Activated T-helper 17 cell treated with anti-CD3 and anti-CD28 coated beads, Interleukin-2, amount 50 U/mL, for 72 hours (primary cell): ENCODE results near the gene C3AR1. TPM values are rescaled to one million over a fixed set of nuclear protein-coding genes. Genes with fewer than 3 reads are reported as not detected.
A peak's percentile ranks its signal among the peaks of the same experiment; 100 is the strongest.
"Not testable (repeated sequence)": the region's sequence is repeated elsewhere in the genome, so short reads cannot be mapped to it uniquely, and the experiment has no call there.

Source experiments
- ATAC-seq: fragments of 150-1000 bp; cut with Tn5 transposase; replicated peaks from 2 replicates; pipeline ENCODE4 v1.10.0; 2021; ENCODE audit warnings: mild to moderate bottlenecking, moderate library complexity
- H3K27ac Mint-ChIP-seq: one replicate; pipeline ENCODE4 v1.8.0; 2022; ENCODE audit warnings: mixed read lengths
- H3K27me3 Mint-ChIP-seq: one replicate; pipeline ENCODE4 v1.8.0; 2022; ENCODE audit warnings: mixed read lengths
- H3K36me3 Mint-ChIP-seq: one replicate; pipeline ENCODE4 v1.8.0; 2022; ENCODE audit warnings: low read depth, mild to moderate bottlenecking, mixed read lengths
- H3K4me1 Mint-ChIP-seq: one replicate; pipeline ENCODE4 v1.8.0; 2022; ENCODE audit warnings: mixed read lengths
- H3K4me3 Mint-ChIP-seq: one replicate; pipeline ENCODE4 v1.8.0; 2022; ENCODE audit warnings: mild to moderate bottlenecking, mixed read lengths
- H3K9me3 Mint-ChIP-seq: one replicate; pipeline ENCODE4 v1.8.0; 2022; ENCODE audit warnings: mixed read lengths
- total RNA-seq, 2 donors: library from RNA; stranded (reverse); gene quantifications; one replicate each; pipeline ENCODE4 v1.2.3, GENCODE V29; 2022

C3AR1 gene
- total RNA-seq, 2 donors from 2014 or later: 6.4 to 7.3 TPM

GRCh38 chr12:8045952-8046944 lies 19.9 kb downstream of the C3AR1 start:
- Mint-ChIP-seq H3K36me3 (peaks cover 97% of the 10 kb centered on the region), H3K9me3 (no peaks in the 10 kb centered on the region), H3K27ac (peak overlapping the region; percentile 52), H3K4me3 (no peak overlapping the region), H3K27me3 (no peaks in the 10 kb centered on the region), H3K4me1 (peaks cover 14% of the 10 kb centered on the region)
- ATAC-seq: peak; percentile 64

- no peaks in the 10 kb centered on the region for H3K9me3 Mint-ChIP-seq
- H3K27ac Mint-ChIP-seq: no peak overlapping the region
- H3K4me1 Mint-ChIP-seq: peaks cover 32% of the 10 kb centered on the region
- ATAC-seq: no peak
- no peak overlapping the region for H3K4me3 Mint-ChIP-seq
- H3K36me3 Mint-ChIP-seq: peaks cover 69% of the 10 kb centered on the region
- H3K27me3 Mint-ChIP-seq: no peaks in the 10 kb centered on the region
Observed at GRCh38 chr12:8040791-8041190, 25.4 kb downstream of the C3AR1 start.

GRCh38 chr12:8038659-8039114 lies 27.5 kb downstream of the C3AR1 start:
- peaks cover 44% of the 10 kb centered on the region for H3K4me1 Mint-ChIP-seq

GRCh38 chr12:8037947-8038346 lies 28.2 kb downstream of the C3AR1 start:
- peaks cover 47% of the 10 kb centered on the region for H3K4me1 Mint-ChIP-seq
- H3K36me3 Mint-ChIP-seq: peaks cover 41% of the 10 kb centered on the region
- no peaks in the 10 kb centered on the region for H3K9me3 Mint-ChIP-seq
- H3K27me3 Mint-ChIP-seq: no peaks in the 10 kb centered on the region
- ATAC-seq: no peak
- peak overlapping the region; percentile 90 for H3K4me3 Mint-ChIP-seq
- H3K27ac Mint-ChIP-seq: peak overlapping the region; percentile 48

More at GRCh38 chr12:8038659-8039114, 27.5 kb downstream of the C3AR1 start:
- no peaks in the 10 kb centered on the region for H3K27me3 Mint-ChIP-seq
- ATAC-seq: peak; percentile 75
- peaks cover 48% of the 10 kb centered on the region for H3K36me3 Mint-ChIP-seq
- peak overlapping the region; percentile 90 for H3K4me3 Mint-ChIP-seq
- peak overlapping the region; percentile 48 for H3K27ac Mint-ChIP-seq
- no peaks in the 10 kb centered on the region for H3K9me3 Mint-ChIP-seq

- no peaks in the 10 kb centered on the region for H3K9me3 Mint-ChIP-seq
- H3K4me1 Mint-ChIP-seq: peaks cover 47% of the 10 kb centered on the region
- H3K27ac Mint-ChIP-seq: peak overlapping the region; percentile 48
- peaks cover 33% of the 10 kb centered on the region for H3K36me3 Mint-ChIP-seq
- no peaks in the 10 kb centered on the region for H3K27me3 Mint-ChIP-seq
- H3K4me3 Mint-ChIP-seq: peak overlapping the region; percentile 90
- ATAC-seq: no peak
Observed at GRCh38 chr12:8037046-8037663, 29.0 kb downstream of the C3AR1 start.

GRCh38 chr12:8036346-8036745 lies 29.8 kb downstream of the C3AR1 start:
- H3K9me3 Mint-ChIP-seq: no peaks in the 10 kb centered on the region
- H3K4me1 Mint-ChIP-seq: peaks cover 47% of the 10 kb centered on the region
- ATAC-seq: no peak
- H3K36me3 Mint-ChIP-seq: peaks cover 25% of the 10 kb centered on the region
- no peaks in the 10 kb centered on the region for H3K27me3 Mint-ChIP-seq
- H3K4me3 Mint-ChIP-seq: peak overlapping the region; percentile 90
- peak overlapping the region; percentile 48 for H3K27ac Mint-ChIP-seq

- ATAC-seq: no peak
- Mint-ChIP-seq H3K27me3 (no peaks in the 10 kb centered on the region), H3K4me3 (peak overlapping the region; percentile 90), H3K36me3 (peaks cover 19% of the 10 kb centered on the region), H3K4me1 (peaks cover 47% of the 10 kb centered on the region), H3K9me3 (no peaks in the 10 kb centered on the region), H3K27ac (peak overlapping the region; percentile 42)
Observed at GRCh38 chr12:8035440-8036010, 30.6 kb downstream of the C3AR1 start.

GRCh38 chr12:8034802-8035201 lies 31.4 kb downstream of the C3AR1 start:
- Mint-ChIP-seq H3K27ac (peak overlapping the region; percentile 42), H3K4me1 (peaks cover 47% of the 10 kb centered on the region), H3K36me3 (peaks cover 12% of the 10 kb centered on the region), H3K9me3 (no peaks in the 10 kb centered on the region), H3K4me3 (peak overlapping the region; percentile 90), H3K27me3 (no peaks in the 10 kb centered on the region)
- no peak for ATAC-seq

GRCh38 chr12:8033153-8034044 lies 32.8 kb downstream of the C3AR1 start:
- peak overlapping the region; percentile 90 for H3K4me3 Mint-ChIP-seq
- peaks cover 8% of the 10 kb centered on the region for H3K36me3 Mint-ChIP-seq
- H3K27me3 Mint-ChIP-seq: no peaks in the 10 kb centered on the region
- H3K4me1 Mint-ChIP-seq: peaks cover 41% of the 10 kb centered on the region
- ATAC-seq: peak; percentile 44
- H3K27ac Mint-ChIP-seq: peak overlapping the region; percentile 89
- no peaks in the 10 kb centered on the region for H3K9me3 Mint-ChIP-seq

- ATAC-seq: peak; percentile 78
- Mint-ChIP-seq H3K27ac (peak within 1 kb of the TSS; percentile 89), H3K27me3 (no peaks in the 10 kb centered on the region), H3K4me1 (peaks cover 36% of the 10 kb centered on the region), H3K4me3 (peak within 1 kb of the TSS; percentile 90), H3K36me3 (peaks cover 8% of the 10 kb centered on the region), H3K9me3 (no peaks in the 10 kb centered on the region)
Observed at GRCh38 chr12:8032242-8033152, 33.7 kb downstream of the C3AR1 start, which contains the start of gene FOXJ2. TSS of gene FOXJ2 (plus strand) at chr12:8032716. CDS start at chr12:8039833, 7,117 bp downstream.

- H3K9me3 Mint-ChIP-seq: no peaks in the 10 kb centered on the region
- H3K27ac Mint-ChIP-seq: peak overlapping the region; percentile 85
- no peaks in the 10 kb centered on the region for H3K27me3 Mint-ChIP-seq
- no peak for ATAC-seq
- H3K4me1 Mint-ChIP-seq: peaks cover 29% of the 10 kb centered on the region
- H3K36me3 Mint-ChIP-seq: peaks cover 12% of the 10 kb centered on the region
- peak overlapping the region; percentile 90 for H3K4me3 Mint-ChIP-seq
Observed at GRCh38 chr12:8031872-8032241, 34.3 kb downstream of the C3AR1 start.

- H3K27ac Mint-ChIP-seq, H3K27me3 Mint-ChIP-seq, ATAC-seq, H3K9me3 Mint-ChIP-seq: not testable (repeated sequence)
- H3K4me1 Mint-ChIP-seq: peaks cover 21% of the 10 kb centered on the region
- peak overlapping the region; percentile 90 for H3K4me3 Mint-ChIP-seq
- H3K36me3 Mint-ChIP-seq: peaks cover 14% of the 10 kb centered on the region
Observed at GRCh38 chr12:8031017-8031416, 35.1 kb downstream of the C3AR1 start.

- Mint-ChIP-seq H3K36me3 (peaks cover 14% of the 10 kb centered on the region), H3K27ac (no peak overlapping the region), H3K4me1 (peaks cover 15% of the 10 kb centered on the region), H3K4me3 (no peak overlapping the region), H3K27me3 (no peaks in the 10 kb centered on the region), H3K9me3 (no peaks in the 10 kb centered on the region)
- no peak for ATAC-seq
Observed at GRCh38 chr12:8030189-8030588, 36.0 kb downstream of the C3AR1 start.
